Prostate gland (tissue), 2 donors: ENCODE results near the gene RILP. TPM values are rescaled to one million over a fixed set of nuclear protein-coding genes. Genes with fewer than 3 reads are reported as not detected.
A peak's percentile ranks its signal among the peaks of the same experiment; 100 is the strongest.
"Not testable (repeated sequence)": the region's sequence is repeated elsewhere in the genome, so short reads cannot be mapped to it uniquely, and the experiment has no call there.

Experiments used
- DNase-seq: peaks from one replicate; pipeline ENCODE4 v3.0.0-alpha.2; 2019; ENCODE audit warnings: low spot score
- H3K27ac ChIP-seq, 2 donors: fragments of 200-600 bp; sonication (generic); 2 replicates each; pipeline ENCODE4 v1.5.1; 2017 to 2019
- H3K27me3 ChIP-seq: fragments of 200-600 bp; sonication (generic); replicated peaks from 2 replicates; pipeline ENCODE4 v1.5.1; 2019; ENCODE audit not compliant: insufficient read depth
- H3K36me3 ChIP-seq, 2 donors: fragments of 200-600 bp; sonication (generic); 1 replicate in 1 of 2; 2 replicates in 1 of 2; pipeline versions ENCODE4 v1.5.1 to v1.8.1; 2017 to 2019
- H3K4me1 ChIP-seq: fragments of 200-600 bp; sonication (generic); replicated peaks from 2 replicates; pipeline ENCODE4 v1.5.1; 2019
- H3K4me3 ChIP-seq, 2 donors: fragments of 200-600 bp; sonication (generic); 2 replicates each; pipeline ENCODE4 v1.5.1; 2017 to 2019
- H3K9me3 ChIP-seq: fragments of 200-600 bp; sonication (generic); 2 replicates; pipeline ENCODE4 v1.5.1; 2017
- POLR2A ChIP-seq: fragments of 450-650 bp; IDR thresholded peaks from one replicate; pipeline ENCODE4 v1.6.1; 2016; ENCODE audit warnings: antibody characterized with exemption, mild to moderate bottlenecking
- POLR2AphosphoS5 ChIP-seq: sonication (generic); formaldehyde crosslinking; IDR thresholded peaks from one replicate; pipeline ENCODE4 v1.6.1; 2017; ENCODE audit warnings: antibody characterized with exemption
- WGBS: methylation state at CpG from one replicate; pipeline ENCODE4 v1.1.5; 2018; 5-methylcytosine and 5-hydroxymethylcytosine counted together
- intact Hi-C: fragments of 100-400 bp; cut with DNase I; formaldehyde crosslinking; loops from one replicate; pipeline ENCODE4 v1.14.2; 2022
- total RNA-seq, 2 donors: library from RNA; depleted of rRNA; stranded (reverse); fragments of >200 nt; gene quantifications; one replicate each; pipeline ENCODE4 v1.1.0, GENCODE V29; 2016
- TF ChIP-seq, protein P1 (sequence below), 4 experiments: fragments of 200-600 bp in 2 of 4; fragments of 450-650 bp in 2 of 4; sonication (generic) in 2 of 4; IDR thresholded peaks; 1 replicate in 3 of 4; 2 replicates in 1 of 4; pipeline ENCODE4 v1.5.1; 2016 to 2019; ENCODE audit warnings: antibody characterized with exemption in 4 of 4, mild to moderate bottlenecking in 2 of 4, moderate library complexity in 2 of 4

RILP gene
- total RNA-seq, 2 donors from 2014 or later: 16.9 to 24.4 TPM

- Histone ChIP-seq H3K27ac (no peak overlapping the region), H3K4me1 (peaks cover 5% of the 10 kb centered on the region), H3K9me3 (no peaks in the 10 kb centered on the region), H3K27me3 (no peaks in the 10 kb centered on the region), H3K4me3 (no peak overlapping the region), H3K36me3 (peaks cover 59 to 79% of the 10 kb centered on the region in 2 donors)
- WGBS: 93% methylated on average over 14 of the region's 14 CpGs
- no peak for DNase-seq
- TF ChIP-seq POLR2AphosphoS5 (no peak), POLR2A (no peak)
- TF ChIP-seq, protein P1, sequence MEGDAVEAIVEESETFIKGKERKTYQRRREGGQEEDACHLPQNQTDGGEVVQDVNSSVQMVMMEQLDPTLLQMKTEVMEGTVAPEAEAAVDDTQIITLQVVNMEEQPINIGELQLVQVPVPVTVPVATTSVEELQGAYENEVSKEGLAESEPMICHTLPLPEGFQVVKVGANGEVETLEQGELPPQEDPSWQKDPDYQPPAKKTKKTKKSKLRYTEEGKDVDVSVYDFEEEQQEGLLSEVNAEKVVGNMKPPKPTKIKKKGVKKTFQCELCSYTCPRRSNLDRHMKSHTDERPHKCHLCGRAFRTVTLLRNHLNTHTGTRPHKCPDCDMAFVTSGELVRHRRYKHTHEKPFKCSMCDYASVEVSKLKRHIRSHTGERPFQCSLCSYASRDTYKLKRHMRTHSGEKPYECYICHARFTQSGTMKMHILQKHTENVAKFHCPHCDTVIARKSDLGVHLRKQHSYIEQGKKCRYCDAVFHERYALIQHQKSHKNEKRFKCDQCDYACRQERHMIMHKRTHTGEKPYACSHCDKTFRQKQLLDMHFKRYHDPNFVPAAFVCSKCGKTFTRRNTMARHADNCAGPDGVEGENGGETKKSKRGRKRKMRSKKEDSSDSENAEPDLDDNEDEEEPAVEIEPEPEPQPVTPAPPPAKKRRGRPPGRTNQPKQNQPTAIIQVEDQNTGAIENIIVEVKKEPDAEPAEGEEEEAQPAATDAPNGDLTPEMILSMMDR (IDR thresholded peaks at IDR 0.05): no peak
- intact Hi-C loops: no loop called here
Observed at GRCh38 chr17:1653735-1654134, 4.1 kb upstream of the RILP start.

- H3K27ac ChIP-seq, DNase-seq, H3K4me1 ChIP-seq, H3K27me3 ChIP-seq, H3K4me3 ChIP-seq, H3K9me3 ChIP-seq, intact Hi-C loops: not testable (repeated sequence)
- 90% methylated on average over 7 of the region's 7 CpGs for WGBS
- H3K36me3 ChIP-seq: peaks cover 51 to 69% of the 10 kb centered on the region in 2 donors
Observed at GRCh38 chr17:1652794-1653193, 3.1 kb upstream of the RILP start.

- Histone ChIP-seq H3K27ac (no peak overlapping the region), H3K36me3 (peaks cover 44 to 56% of the 10 kb centered on the region in 2 donors)
Observed at GRCh38 chr17:1651559-1651844, 1.8 kb upstream of the RILP start.

GRCh38 chr17:1650731-1651558, 1.3 kb upstream of the RILP start:
- intact Hi-C loops: no loop called here
- 79% methylated on average over 22 of the region's 22 CpGs for WGBS
- no peak for DNase-seq
- no peaks in the 10 kb centered on the region for H3K9me3 ChIP-seq
- H3K36me3 ChIP-seq: peaks cover 38 to 51% of the 10 kb centered on the region in 2 donors
- H3K4me3 ChIP-seq: no peak overlapping the region
- H3K27me3 ChIP-seq: no peaks in the 10 kb centered on the region
- H3K4me1 ChIP-seq: peaks cover 8% of the 10 kb centered on the region
- H3K27ac ChIP-seq: peak overlapping the region; percentile 92 to 96
- TF ChIP-seq, protein P1 (IDR thresholded peaks at IDR 0.05): no peak
- TF ChIP-seq POLR2AphosphoS5 (no peak), POLR2A (no peak)

More at GRCh38 chr17:1651559-1651844, 1.8 kb upstream of the RILP start:
- TF ChIP-seq, protein P1 (IDR thresholded peaks at IDR 0.05): no peak
- no peak for TF ChIP-seq POLR2AphosphoS5
- no peak for TF ChIP-seq POLR2A
- Histone ChIP-seq H3K9me3 (no peaks in the 10 kb centered on the region), H3K4me1 (peaks cover 8% of the 10 kb centered on the region), H3K27me3 (no peaks in the 10 kb centered on the region), H3K4me3 (no peak overlapping the region)
- WGBS: 79% methylated on average over 4 of the region's 4 CpGs
- intact Hi-C loops: no loop called here
- no peak for DNase-seq

GRCh38 chr17:1648963-1649843, 463 bp downstream of the RILP start:
- H3K4me3 ChIP-seq: peak overlapping the region; percentile 72 to 77
- peaks cover 10% of the 10 kb centered on the region for H3K4me1 ChIP-seq
- DNase-seq: peak; percentile 93
- peak overlapping the region; percentile 92 to 96 for H3K27ac ChIP-seq
- peaks cover 26 to 36% of the 10 kb centered on the region in 2 donors for H3K36me3 ChIP-seq
- TF ChIP-seq POLR2AphosphoS5 (peak; percentile 41), POLR2A (peak; percentile 74)
- TF ChIP-seq, protein P1 (IDR thresholded peaks at IDR 0.05): peak in 2 of 4 experiments; percentile 88 to 94
- no peaks in the 10 kb centered on the region for H3K9me3 ChIP-seq
- WGBS: under 1% methylated on average over 47 of the region's 100 CpGs
- H3K27me3 ChIP-seq: no peaks in the 10 kb centered on the region
- intact Hi-C loops: loop anchor here (5.0 kb wide), 1 partner anchor 72 kb away; no protein-coding TSS in a partner anchor
